Hepatocyte (in vitro differentiated cells): ENCODE data around the gene MYO1B. TPM values are rescaled to one million over a fixed set of nuclear protein-coding genes. Genes with fewer than 3 reads are reported as not detected.

ENCODE experiments used
- DNase-seq: peaks from one replicate; pipeline ENCODE4 v3.0.0-alpha.2; 2016; ENCODE audit warnings: low spot score
- H2AFZ ChIP-seq: fragments of 200-600 bp; sonication (generic); 2 replicates; pipeline ENCODE4 v1.6.0; 2016; ENCODE audit warnings: antibody characterized with exemption, mild to moderate bottlenecking
- H3K27ac ChIP-seq: fragments of 200-600 bp; sonication (generic); 2 replicates; pipeline ENCODE4 v1.5.1; 2016; ENCODE audit warnings: mild to moderate bottlenecking
- H3K27me3 ChIP-seq: fragments of 200-600 bp; sonication (generic); 2 replicates; pipeline ENCODE4 v1.6.1; 2016
- H3K36me3 ChIP-seq: fragments of 200-600 bp; sonication (generic); replicated peaks from 2 replicates; pipeline ENCODE4 v1.5.1; 2016; ENCODE audit warnings: low read depth; ENCODE audit not compliant: insufficient read depth
- H3K4me1 ChIP-seq: fragments of 200-600 bp; sonication (generic); 2 replicates; pipeline ENCODE4 v1.5.1; 2016; ENCODE audit warnings: mild to moderate bottlenecking, moderate library complexity; ENCODE audit not compliant: insufficient read depth
- H3K4me2 ChIP-seq: fragments of 200-600 bp; sonication (generic); 2 replicates; pipeline ENCODE4 v1.6.0; 2016
- H3K4me3 ChIP-seq: fragments of 200-600 bp; sonication (generic); 2 replicates; pipeline ENCODE4 v1.5.1; 2016; ENCODE audit warnings: mild to moderate bottlenecking
- H3K79me2 ChIP-seq: fragments of 200-600 bp; sonication (generic); 2 replicates; pipeline ENCODE4 v1.6.0; 2017; ENCODE audit warnings: mild to moderate bottlenecking
- H3K9me2 ChIP-seq: fragments of 200-600 bp; sonication (generic); replicated peaks from 2 replicates; pipeline ENCODE4 v1.6.0; 2017; ENCODE audit warnings: mild to moderate bottlenecking; ENCODE audit not compliant: insufficient read depth
- H3K9me3 ChIP-seq: fragments of 200-600 bp; sonication (generic); 2 replicates; pipeline ENCODE4 v1.5.1; 2016; ENCODE audit warnings: low read depth, mild to moderate bottlenecking
- H4K20me1 ChIP-seq: fragments of 200-600 bp; sonication (generic); 2 replicates; pipeline ENCODE4 v1.6.0; 2016; ENCODE audit warnings: mild to moderate bottlenecking; ENCODE audit not compliant: insufficient read depth, poor library complexity, severe bottlenecking
- CTCF ChIP-seq: fragments of 200-600 bp; sonication (generic); IDR thresholded peaks from 2 replicates; pipeline ENCODE4 v1.5.1; 2016; ENCODE audit warnings: antibody characterized with exemption, mild to moderate bottlenecking; ENCODE audit not compliant: poor library complexity
- EZH2 ChIP-seq: fragments of 200-600 bp; sonication (generic); IDR thresholded peaks from 2 replicates; pipeline ENCODE4 v1.6.1; 2016; ENCODE audit warnings: antibody characterized with exemption, mild to moderate bottlenecking, borderline replicate concordance
- EZH2phosphoT487 ChIP-seq: fragments of 200-600 bp; sonication (generic); IDR thresholded peaks from one replicate; pipeline ENCODE4 v1.6.1; 2018; ENCODE audit warnings: antibody characterized with exemption, mild to moderate bottlenecking, low read depth, moderate library complexity; ENCODE audit not compliant: unreplicated experiment, severe bottlenecking
- WGBS: methylation state at CpG from one replicate; pipeline ENCODE4 v1.1.6; 2016; ENCODE audit warnings: low lambda C conversion rate; ENCODE audit errors: missing lambda C conversion rate; 5-methylcytosine and 5-hydroxymethylcytosine counted together
- polyA plus RNA-seq: library from polyadenylated mRNA; unstranded; fragments of >200 nt; fragmentation: Nextera tagmentation; extraction: Ambion mirVana; gene quantifications from 2 replicates; pipeline ENCODE4 v1.2.1, GENCODE V29; 2016
- total RNA-seq: library from RNA; depleted of rRNA; stranded (reverse); fragments of >200 nt; gene quantifications from 2 replicates; pipeline ENCODE4 v1.2.3, GENCODE V29; 2014

Gene MYO1B
- total and polyA plus RNA-seq, 2 experiments from 2014 or later: 43.4 to 91.6 TPM

- peaks cover 60% of the 10 kb centered on the region for H3K79me2 ChIP-seq
- no peaks in the 10 kb centered on the region for H3K36me3 ChIP-seq
- no peak overlapping the region for H3K4me3 ChIP-seq
- H3K9me2 ChIP-seq: no peaks in the 10 kb centered on the region
- H3K27ac ChIP-seq: no peak overlapping the region
- H4K20me1 ChIP-seq: no peaks in the 10 kb centered on the region
- H3K4me2 ChIP-seq: no peak overlapping the region
- H3K4me1 ChIP-seq: peaks cover 21% of the 10 kb centered on the region
- WGBS: 80% methylated on average over 4 of the region's 4 CpGs
- no peaks in the 10 kb centered on the region for H3K27me3 ChIP-seq
- H2AFZ ChIP-seq: no peak overlapping the region
- no peak for TF ChIP-seq EZH2phosphoT487
- no peak for TF ChIP-seq CTCF
- no peak for TF ChIP-seq EZH2
- no peaks in the 10 kb centered on the region for H3K9me3 ChIP-seq
- no peak for DNase-seq
Measured at GRCh38 chr2:191321861-191322662, 76.9 kb downstream of the MYO1B start.

DNA sequence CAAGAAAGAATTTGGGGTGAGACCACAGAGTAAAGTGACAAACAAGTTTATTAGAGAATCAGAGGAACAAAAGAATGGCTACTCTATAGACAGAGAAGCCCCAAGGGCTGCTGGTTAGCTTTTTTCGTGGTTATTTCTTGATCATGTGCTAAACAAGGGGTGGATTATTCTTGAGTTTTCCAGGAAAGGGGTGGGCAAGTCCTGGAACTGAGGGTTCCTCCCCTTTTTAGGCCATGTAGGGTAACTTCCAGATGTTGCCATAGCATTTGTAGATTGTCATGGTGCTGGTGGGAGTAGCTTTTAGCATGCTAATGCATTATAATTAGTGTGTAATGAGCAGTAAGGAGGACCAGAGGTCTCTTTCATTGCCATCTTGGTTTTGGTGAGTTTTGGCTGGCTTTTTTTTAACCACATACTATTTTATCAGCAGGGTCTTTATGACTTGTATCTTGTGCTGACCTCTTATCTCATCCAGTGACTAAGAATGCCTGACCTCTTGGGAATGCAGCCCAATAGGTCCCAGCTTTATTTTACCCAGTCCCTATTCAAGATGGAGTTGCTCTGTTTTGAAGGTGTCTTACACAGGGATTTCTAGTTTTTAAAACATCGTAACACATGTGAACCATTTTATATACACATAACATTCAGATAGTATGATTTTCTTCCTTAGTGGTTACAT is 77.8 kb downstream of the MYO1B start:
- Histone ChIP-seq H3K27ac (no peak overlapping the region), H3K4me1 (peaks cover 19% of the 10 kb centered on the region), H3K4me3 (no peak overlapping the region), H4K20me1 (no peaks in the 10 kb centered on the region), H3K79me2 (peaks cover 61% of the 10 kb centered on the region), H3K36me3 (no peaks in the 10 kb centered on the region), H3K9me3 (no peaks in the 10 kb centered on the region), H3K4me2 (no peak overlapping the region), H3K27me3 (no peaks in the 10 kb centered on the region), H3K9me2 (no peaks in the 10 kb centered on the region), H2AFZ (no peak overlapping the region)
- TF ChIP-seq EZH2: no peak
- no peak for TF ChIP-seq EZH2phosphoT487
- no peak for TF ChIP-seq CTCF
- 89% methylated on average over 2 of the region's 2 CpGs for WGBS
- DNase-seq: no peak

DNA sequence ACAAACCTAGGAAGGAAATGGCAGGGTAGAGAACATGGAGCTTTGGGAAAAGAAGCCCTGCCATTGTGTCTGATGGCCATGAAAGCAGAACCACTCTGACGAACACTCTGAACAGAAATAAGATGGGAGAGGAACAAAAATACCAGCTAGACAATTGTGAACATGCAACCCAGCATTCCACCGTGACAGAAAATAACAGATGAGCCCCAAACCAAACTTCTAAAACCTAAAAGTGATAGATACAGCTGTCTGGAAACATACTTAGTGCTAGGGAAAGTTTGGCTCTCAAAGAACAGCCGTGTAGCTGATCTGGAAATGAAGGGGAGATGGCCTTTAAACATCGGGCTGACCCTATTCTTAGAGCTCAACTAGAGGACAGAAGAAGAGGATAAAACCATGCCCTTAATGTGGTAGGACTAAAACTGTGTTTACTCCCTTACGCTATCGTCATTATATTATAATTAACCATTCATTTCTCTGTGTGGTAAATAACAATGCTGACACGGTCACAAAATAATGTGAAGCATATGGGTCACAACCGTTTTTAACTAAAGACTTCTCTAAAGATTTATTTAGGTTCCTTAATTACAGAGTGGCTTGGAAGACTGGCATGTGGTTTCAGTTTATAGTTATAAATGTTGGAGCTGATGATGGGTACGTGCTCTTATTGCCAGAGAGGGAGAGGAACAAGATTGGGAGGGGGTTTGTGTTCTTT is 80.6 kb downstream of the MYO1B start:
- Histone ChIP-seq H3K9me3 (no peaks in the 10 kb centered on the region), H3K27ac (no peak overlapping the region), H2AFZ (no peak overlapping the region), H3K4me2 (no peak overlapping the region), H3K4me3 (no peak overlapping the region), H3K4me1 (no peaks in the 10 kb centered on the region), H4K20me1 (no peaks in the 10 kb centered on the region), H3K9me2 (no peaks in the 10 kb centered on the region), H3K27me3 (no peaks in the 10 kb centered on the region), H3K36me3 (no peaks in the 10 kb centered on the region), H3K79me2 (peaks cover 51% of the 10 kb centered on the region)
- no peak for DNase-seq
- 76% methylated on average over 9 of the region's 9 CpGs for WGBS
- no peak for TF ChIP-seq EZH2phosphoT487
- TF ChIP-seq CTCF: no peak
- no peak for TF ChIP-seq EZH2
